GM13977 (cell line): ENCODE measurements around the gene CSN1S1.

ENCODE experiments used
- DNase-seq: peaks from one replicate; pipeline ENCODE4 v3.0.0; 2012; ENCODE audit warnings: low spot score
- CTCF ChIP-seq: IDR thresholded peaks from 2 replicates; pipeline ENCODE4 v1.5.1; 2012; ENCODE audit warnings: mild to moderate bottlenecking, control low read depth; ENCODE audit not compliant: insufficient read depth; ENCODE audit errors: extremely low read depth, missing control alignments
- in situ Hi-C: fragments of 300-500 bp; cut with MboI; formaldehyde crosslinking; loops from one replicate; pipeline ENCODE4 v1.12.0; 2022; ENCODE audit warnings: low sequenced_read_pairs, low pct_unique_long_range_greater_than_20kb, mixed read lengths, inconsistent platforms; ENCODE audit not compliant: unreplicated experiment

CSN1S1 gene

GRCh38 chr4:69930768-69931167 is at the start of gene CSN1S1:
Gene CSN1S1, plus strand, starts transcription at chr4:69931068. Its CDS starts 1,488 bp downstream, at chr4:69932556.
- no peak for TF ChIP-seq CTCF
- in situ Hi-C loops, result no loop called here
- DNase-seq, result no peak

GRCh38 chr4:69881173-69881773 is 49.6 kb upstream of the CSN1S1 start:
- in situ Hi-C loops, result loop anchor here (25.0 kb wide), 1 partner anchor 194 kb away; no protein-coding TSS in a partner anchor
- peak; percentile 2 for DNase-seq
- peak; percentile 81 for TF ChIP-seq CTCF

- in situ Hi-C loops, result loop anchor here (25.0 kb wide), 1 partner anchor 195 kb away; no protein-coding TSS in a partner anchor
- TF ChIP-seq CTCF, result no peak
- DNase-seq, result no peak
Measured at GRCh38 chr4:69882150-69882549, 48.7 kb upstream of the CSN1S1 start.

- TF ChIP-seq CTCF, result no peak
- in situ Hi-C loops, result loop anchor here (25.0 kb wide), 1 partner anchor 201 kb away; no protein-coding TSS in a partner anchor
- no peak for DNase-seq
Measured at GRCh38 chr4:69888336-69888735, 42.5 kb upstream of the CSN1S1 start.

- DNase-seq, result no peak
- TF ChIP-seq CTCF, result no peak
- in situ Hi-C loops, result loop anchor here (25.0 kb wide), 1 partner anchor 207 kb away; no protein-coding TSS in a partner anchor
Measured at GRCh38 chr4:69894186-69894585, 36.7 kb upstream of the CSN1S1 start.

- TF ChIP-seq CTCF, result no peak
- no peak for DNase-seq
- in situ Hi-C loops, result loop anchor here (25.0 kb wide), 1 partner anchor 207 kb away; no protein-coding TSS in a partner anchor
Measured at GRCh38 chr4:69894721-69895120, 36.1 kb upstream of the CSN1S1 start.
